H4 (cell line): ENCODE results near the gene ELMO1. TPM values are rescaled to one million over a fixed set of nuclear protein-coding genes. Genes with fewer than 3 reads are reported as not detected.

ENCODE experiments used
- DNase-seq: peaks from one replicate; pipeline ENCODE4 v3.0.0-alpha.2; 2015; ENCODE audit warnings: low spot score
- total RNA-seq: library from RNA; depleted of rRNA; stranded (reverse); fragments of >200 nt; shearing (Covaris generic); gene quantifications from 2 replicates; pipeline ENCODE4 v1.2.3, GENCODE V29; 2014

Gene ELMO1
- total RNA-seq, 1 experiment from 2014 or later, result 55.0 TPM

DNA sequence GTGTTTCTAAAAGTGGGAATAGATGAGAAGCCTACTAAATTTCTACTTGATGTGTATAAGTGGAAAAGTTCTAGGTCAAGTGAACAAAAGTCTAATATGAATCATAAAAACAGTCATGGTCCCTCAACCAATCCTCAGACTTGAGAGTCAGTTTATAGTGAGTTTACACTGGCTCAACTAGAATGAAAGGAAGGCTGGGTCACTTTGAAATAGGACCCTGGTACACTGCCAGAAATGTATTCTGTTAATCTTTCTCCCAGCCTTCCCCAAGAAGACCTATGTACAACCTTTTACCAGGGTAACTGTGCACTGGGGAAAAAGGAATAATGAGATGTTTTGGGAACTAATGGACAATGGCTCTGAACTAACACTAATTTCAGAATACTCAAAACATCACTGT lies 17.3 kb downstream of the ELMO1 start:
- DNase-seq, result no peak

DNA sequence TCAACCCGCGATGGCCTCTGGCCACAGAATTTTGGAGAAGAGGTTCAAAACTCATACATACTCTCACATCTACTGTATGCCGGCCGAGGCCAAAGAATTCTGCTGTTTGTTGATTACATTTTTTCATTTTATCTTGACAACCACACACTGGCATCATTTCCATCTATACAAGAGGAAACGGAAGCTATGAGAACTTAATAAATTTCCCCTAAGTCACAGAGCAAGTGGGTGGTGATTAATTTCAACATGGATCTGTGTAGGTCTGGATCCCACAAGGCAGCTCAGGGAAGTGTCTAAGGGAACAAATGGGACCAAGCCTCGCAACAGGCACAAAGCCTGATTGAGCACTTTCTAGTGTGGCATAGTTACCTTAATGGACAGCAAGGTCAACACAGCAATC lies 18.0 kb downstream of the ELMO1 start:
- no peak for DNase-seq

DNA sequence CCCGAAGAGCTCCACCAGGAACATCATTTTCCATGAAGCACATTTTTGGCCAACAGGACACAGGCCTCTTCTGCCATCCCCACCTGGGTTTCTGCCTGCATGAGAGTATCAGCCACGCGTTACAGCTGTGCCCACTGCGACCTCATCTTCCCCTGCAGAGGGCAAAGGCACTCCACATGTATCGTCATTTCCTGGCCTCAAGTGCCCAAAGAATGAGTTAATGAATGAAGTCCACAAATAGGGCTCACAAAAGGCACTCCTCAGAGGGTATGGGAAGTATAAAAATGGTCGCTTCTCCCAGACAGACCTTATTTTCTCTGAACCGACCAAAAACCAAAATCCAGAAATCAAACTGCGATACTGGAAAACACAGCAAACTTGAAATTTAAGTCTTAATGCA lies 18.5 kb downstream of the ELMO1 start:
- DNase-seq, result no peak

DNA sequence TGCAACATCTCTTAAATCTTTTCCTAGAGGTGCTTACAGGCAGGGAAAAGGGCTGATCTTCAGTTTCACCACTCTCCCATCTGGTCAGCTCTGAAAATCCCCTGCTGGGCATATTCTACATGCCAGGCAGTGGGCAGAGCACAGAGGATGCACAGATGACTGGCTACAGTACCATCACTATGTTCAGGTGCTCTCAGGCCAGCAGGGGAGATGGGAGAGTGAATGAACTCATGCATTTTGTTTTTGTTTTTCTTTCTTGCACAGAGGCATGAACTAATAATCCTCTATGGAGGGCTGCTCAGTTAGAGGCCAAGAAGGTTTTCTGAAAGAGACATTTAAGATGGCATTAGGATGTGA lies 19.3 kb downstream of the ELMO1 start:
- no peak for DNase-seq

DNA sequence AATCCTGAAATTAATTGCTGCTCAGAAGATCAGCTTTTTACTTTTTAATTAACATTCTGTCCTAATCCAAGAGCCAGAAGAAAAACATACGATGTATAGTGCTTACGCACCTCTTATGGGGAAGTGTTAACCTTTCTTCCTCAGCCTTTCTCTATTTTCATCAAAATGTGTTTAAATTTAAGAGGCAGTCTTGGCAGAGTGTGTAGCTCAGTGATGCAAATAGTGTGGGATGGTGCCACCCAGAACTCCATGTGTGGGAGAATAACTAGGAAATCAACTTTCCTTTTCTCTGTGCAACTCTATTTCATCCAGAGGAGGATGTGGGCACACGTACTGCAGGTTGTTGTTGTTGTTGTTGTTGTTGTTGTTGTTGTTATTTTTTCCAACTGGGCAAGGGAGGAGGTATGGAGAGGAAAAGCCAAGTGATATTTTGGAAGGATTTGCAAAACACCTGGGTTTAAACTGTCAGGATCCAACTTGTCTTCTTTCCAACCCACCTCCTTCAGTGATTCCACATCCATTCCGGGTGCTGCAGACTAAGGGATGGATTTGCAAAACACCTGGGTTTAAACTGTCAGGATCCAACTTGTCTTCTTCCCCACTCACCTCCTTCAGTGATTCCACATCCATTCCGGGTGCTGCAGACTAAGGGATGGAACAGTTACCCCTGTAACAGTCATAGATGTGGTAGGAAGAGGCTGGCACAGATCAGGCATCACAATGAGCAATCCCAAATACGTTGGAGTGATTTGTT lies 19.8 kb downstream of the ELMO1 start:
- DNase-seq, result no peak

DNA sequence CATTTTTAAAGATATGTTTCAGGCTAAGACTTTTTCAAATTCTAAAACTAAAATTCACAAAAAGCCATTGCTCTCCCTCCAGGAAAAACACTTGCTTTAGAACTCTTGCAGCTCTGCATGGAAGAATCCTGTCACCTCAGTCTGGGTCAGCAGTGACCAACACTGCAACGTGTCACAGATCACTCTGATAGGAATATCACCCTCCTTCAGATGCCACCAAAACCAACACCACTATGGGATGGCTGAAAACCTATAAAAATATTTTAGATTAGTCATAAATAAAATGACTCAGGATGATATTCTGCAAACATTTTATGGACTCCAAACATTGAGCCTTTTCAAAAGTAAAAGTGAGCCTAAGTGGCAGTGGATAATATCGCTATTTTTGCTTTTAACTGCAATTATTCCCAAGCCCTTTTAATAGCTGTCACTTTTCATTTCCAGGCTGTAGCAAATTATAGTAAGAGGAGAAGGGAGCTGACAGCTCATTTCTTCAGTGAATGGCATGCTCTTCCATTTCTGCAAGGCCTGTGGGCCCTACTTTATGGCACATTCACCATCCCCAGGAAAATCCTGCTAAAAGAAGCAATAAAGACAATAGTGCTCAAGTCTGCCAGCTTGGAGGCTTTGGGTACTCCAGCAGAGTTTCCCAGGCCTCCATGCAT lies 21.3 kb downstream of the ELMO1 start:
- DNase-seq, result no peak

DNA sequence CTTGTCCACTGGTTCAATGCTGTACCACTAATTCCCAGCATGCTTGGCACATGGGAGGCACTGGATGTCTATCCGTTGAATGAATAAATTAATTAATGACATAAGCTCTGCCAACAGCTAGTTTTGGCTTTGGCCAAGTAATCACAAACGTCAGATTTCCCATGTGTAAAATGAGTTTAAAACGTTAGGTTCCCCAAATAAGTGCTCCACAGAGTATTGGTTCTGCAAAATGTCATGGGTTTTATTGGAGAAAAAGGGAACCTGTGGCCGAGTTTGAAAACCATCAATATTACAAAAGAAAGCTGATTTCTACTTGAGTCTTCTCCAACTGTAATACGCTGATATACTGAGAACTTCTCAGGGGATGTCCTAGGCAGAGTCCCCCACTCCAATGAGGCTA lies 23.2 kb downstream of the ELMO1 start:
- no peak for DNase-seq

DNA sequence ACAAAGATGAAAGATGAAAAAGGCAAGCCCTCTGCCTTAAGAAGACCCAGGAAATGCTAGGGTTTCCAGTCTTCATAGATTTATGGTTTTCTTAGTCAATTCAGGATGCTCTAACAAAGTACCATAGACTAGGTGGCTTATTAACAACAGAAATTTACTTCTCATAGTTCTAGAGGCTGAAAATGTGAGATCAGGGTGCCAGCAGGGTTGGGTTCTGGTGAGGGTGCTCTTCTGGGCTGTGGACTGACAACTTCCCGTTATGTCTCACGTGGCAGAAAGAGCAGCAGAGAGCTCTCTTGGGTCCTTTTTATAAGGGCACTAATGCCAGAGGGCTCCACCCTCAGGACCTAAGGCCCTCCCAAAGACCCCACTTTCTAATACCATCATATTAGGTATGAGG lies 23.7 kb downstream of the ELMO1 start:
- no peak for DNase-seq

DNA sequence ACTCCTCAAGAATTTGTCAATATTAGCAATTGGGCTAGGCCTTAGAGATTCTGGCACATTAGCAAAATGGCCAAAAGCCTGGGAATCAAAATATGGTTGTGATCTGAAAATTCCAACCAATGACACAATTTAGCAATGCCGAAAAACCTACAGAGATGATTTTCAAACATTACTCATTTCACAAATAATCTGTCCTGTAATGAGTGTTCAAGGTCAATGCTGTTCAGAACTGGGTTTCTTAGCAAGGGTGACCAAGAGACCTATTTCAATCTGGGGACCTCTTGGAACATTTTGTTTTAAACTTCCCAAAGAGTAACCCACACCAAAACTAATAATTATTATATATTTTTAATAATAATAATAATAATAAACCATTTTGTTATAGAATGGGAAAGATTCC lies 24.1 kb downstream of the ELMO1 start:
- DNase-seq, result no peak

DNA sequence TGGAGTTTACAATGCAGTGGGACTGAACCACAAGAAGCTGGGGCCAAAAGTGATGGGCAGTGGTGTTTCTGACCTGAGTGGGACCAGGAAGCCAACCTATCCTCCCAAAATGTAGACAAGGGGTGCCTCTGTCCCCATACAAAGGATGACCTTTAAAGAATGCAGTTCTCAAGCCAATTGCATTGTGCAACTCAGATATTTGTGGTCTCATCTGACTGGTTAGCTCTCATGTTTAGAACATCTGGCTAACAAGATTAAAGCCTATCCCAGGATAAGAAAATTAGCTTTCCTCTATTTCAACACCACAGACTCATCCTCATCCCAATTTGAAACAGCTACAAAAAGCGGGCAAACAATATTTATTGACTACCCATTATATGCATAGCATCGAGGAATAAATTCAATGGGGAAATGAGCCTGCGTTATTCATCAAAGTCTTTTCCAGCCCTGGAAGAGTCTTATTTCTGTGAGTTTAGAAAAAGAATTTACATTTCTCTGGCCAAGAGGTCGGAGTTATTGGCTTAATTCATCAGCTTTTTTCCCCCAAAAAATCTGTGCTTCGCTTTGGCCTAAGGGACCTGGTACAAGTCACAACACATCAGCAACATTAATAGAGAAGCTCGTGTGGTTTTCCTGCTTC lies 26.7 kb downstream of the ELMO1 start:
- no peak for DNase-seq

DNA sequence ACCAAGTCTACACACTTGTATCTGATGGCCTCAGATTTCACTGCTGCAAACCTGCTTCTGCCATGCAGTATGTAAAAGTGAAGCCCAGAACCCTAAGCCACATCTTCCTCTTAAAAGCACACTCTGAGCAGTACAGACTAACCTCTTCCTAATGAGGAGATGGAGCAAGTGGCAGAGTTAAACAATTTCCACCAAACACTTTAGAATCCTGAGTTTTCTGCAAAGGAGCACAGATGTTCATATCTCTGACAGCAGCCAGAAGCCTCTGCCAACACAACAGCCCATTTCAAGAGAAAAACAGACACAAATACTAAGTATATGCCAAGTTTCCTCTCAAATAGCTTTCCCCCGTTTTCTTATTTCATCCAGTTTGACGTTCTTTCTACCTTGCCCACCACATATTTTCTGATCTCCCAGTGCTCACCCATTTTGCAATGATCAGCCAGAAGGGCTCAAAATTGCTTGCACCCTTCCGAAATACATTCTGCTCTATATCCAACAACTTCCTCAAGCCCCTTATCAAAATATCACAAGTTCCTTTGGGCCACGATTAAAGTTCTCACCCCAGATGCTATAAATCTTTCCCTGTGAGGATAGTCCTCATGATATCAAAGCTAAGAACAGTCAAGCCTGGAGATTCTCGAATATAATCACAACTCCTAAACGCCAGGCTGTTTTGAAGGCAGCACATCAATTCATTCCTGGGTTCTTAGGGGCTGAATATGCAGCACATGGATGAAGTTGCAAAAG lies 27.5 kb downstream of the ELMO1 start:
- no peak for DNase-seq

DNA sequence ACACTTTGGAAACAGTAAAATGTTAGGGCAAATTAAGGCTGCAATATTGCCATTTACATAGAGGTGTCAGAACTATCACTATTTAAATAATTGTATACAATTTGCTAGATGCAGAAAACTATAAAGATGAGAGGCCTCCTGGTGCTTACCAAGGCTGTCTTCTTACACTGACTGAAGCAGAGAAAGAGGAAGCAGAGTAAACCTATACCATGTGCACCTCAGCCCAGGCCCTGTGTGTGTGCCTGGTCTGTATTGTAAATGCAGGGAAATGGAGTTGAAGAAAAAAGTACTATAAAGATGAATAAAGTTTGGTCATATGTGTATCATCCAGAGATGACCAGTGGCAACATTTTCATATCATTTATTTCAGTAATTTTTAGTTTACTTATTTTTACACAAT lies 29.2 kb downstream of the ELMO1 start:
- no peak for DNase-seq

DNA sequence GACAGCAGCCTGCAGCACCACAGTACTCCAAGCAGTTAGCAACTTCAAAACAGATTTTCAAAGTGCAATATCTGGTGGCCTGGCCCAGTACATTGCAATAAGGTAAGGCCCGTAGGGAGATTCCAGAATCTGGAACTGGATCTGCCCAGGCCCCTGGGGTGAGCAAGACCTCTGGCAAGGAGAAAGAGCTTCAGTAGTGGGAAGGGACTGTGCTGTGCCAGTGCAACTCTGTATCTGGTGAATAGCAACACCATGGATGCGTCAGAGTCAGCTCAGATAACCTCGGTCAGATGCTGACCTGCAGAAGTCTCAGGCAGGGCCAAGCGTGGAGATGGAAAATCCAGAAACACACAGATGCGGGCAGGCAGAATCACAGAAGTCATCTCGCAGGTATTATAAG lies 30.3 kb downstream of the ELMO1 start:
- DNase-seq, result no peak

DNA sequence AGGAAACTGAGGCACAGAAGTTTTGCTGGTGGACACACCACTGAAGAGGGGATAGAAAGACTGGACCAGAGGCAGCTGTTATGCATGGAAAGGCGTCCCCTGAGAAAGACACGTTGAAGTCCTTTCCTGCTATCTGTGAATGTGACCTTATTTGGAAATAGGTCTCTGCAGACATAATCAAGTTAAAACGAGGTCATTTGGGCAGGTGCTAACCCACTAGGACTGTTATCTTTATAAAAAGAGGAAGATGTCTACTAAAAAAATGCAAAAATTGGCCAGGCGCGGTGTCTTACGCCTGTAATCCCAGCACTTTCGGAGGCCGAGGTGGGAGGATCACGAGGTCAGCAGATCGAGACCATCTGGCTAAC lies 31.6 kb downstream of the ELMO1 start:
- DNase-seq, result no peak

DNA sequence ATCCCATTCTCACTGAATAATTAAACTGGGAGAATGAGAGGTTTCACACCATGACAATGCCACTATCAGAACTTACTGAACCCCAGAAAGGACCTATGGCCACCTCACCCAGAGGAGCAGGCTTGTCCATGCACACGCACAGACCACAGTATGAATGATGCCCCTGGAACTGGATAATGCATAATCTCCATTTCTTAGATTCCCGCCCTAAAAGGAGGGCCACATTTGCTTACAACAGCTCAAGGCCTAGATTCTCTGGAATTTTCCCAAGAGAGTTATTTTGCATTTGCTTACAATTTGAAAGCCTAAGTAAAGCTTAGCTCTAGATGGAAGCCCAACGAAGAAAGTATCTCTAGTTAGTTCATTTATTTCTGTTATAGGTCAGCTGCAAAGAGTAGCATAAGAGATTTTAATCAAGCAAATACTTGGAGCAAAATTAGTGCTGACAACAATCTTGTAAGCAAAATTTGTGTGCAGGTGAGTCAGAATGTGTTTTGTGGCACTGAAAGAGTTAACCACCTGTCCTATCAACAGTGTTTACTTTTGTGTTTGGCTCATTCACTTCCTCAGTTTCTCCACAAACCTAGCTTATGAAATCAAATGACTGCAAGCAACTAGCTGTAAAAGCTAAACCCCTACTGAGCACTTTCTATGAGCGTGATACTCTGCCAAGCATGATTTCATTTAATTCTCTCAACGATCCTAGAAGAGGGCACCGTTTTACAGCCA lies 32.1 kb downstream of the ELMO1 start:
- DNase-seq, result no peak

DNA sequence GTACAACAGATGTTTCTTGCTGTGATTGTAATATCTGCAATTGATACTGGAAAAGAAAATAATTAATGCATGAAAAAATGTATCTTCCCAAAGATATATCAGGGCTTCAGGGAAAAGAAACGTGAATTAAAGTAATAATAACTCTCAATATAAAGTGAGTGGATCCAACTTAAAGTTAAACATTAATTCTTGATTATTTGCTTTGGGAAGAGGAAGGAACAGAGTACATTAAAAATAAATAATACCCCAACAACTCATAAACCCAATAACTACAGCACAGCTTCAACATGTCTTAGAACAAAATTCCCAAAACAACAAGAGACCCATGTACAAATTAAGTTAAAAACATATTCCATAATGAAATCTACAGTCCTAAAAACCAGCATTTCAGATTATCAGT lies 33.0 kb downstream of the ELMO1 start:
- DNase-seq, result no peak

DNA sequence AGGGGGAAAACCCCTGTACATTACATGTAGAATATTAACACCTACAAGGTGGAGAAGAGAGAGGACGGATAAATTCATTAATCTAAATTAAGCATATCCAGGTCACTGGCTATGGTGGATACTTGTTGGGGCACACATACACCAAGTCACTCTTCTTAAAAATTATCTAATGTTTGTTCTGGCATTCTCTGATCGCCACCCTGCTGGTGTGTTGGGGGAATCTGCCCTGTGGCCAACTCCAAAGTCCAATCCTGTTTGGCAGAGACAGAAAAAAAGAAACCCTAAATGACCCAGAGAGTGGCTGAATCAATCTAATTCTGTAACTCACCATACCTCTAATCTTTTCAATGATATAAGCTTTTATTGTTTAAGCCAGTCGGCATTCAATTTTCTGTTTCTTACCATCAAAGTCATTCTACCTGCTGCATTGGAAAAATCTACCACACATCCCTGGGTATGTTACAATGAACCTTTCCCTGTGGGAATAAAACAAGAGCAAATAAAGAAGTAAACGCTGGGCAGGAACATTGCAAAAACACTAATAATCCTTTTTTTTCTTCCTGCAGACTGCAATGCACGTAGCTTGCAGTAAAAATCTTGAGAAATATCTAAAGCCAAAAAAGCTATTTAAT lies 34.2 kb downstream of the ELMO1 start:
- DNase-seq, result no peak

DNA sequence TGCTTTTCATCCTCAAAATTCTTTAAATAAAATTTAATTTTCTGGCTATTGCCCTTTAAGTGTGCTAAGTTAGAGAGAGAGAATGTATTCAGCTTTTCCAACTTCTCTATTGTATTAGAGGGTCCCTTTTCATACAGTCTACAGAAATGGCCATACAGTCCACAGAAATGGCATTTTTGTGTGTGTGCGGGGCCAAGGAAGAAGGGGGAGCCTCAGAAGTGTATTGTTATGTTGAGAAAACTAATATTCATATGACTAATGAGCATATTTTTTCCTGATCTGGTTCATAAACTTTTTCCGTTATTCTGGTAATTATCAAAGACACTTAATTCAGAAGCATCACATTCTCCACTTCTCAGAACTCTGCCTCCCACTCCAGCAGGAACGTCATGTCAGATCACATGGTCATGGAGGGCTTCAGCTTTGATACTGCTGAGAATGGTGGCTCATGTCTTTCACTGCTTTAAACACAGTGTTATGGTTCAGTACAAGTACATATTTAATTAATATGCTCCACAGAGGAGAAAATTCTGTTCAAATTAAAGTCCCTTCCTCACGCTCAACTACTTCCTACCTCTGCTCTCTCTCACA lies 37.1 kb downstream of the ELMO1 start:
- DNase-seq, result no peak

DNA sequence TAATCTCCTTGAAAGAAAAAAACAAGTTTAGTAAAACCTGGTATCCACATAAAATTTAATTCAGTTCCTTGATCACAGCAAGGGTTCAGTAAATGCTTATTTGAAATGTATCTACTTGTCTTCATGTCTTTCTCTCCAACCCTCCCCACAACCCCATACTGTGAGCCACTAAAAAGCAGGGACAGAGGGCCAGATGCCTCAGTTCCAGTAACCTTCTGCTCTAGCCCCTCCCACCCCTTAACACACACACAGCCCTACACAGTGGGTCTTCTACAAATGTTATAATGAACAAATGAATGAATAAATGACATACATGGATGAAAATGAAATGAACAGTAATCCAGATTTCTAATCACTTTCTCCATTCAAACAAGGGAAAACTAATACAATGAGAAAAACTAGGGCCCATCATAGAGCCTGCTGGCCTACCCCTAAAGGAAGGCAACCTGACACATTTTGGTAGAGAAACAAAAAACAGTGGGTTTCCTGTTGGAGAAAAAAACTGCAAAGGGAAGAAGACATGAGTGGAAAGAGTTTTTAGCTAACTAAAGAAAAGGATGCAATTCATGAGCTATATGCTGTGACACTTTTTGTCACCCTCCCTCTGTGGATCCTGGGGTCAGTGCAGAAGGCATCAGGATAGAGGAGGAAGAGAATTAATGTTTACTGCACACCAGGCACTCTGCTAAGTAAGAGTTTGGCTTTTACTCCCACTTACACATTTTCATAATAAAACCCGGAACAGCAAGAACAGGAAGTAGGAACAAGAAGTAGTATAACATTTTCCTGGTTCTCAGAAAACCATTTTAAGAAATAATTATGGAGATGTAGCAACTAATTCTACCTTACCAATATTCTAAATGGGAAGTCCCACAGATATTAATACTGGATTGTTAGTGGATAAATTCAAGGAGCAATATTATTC lies 38.1 kb downstream of the ELMO1 start:
- DNase-seq, result no peak

DNA sequence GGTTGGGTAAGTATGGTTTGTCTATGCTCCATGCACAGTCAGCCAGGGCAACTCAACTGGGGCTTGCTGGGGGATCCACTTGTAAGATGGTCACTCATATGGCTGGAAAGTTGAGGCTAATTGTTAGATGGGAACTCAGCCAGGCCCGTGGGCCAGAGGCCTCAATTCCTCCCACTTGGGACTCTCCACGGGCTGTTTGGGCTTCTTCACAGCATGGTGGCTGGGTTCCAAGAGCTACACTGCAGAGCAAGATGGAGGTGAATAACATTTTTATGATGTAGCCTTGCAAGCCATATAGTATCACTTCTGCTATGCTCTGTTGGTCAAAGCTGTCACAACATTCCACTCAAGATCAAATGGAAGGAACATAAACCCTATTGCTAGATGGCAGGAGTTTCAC lies 39.2 kb downstream of the ELMO1 start:
- no peak for DNase-seq
